BLaER1 (cell line): ENCODE data around the gene EME2.

Source experiments
- H3K27ac ChIP-seq: shearing (Covaris generic); formaldehyde crosslinking; 2 replicates; pipeline ENCODE4 v1.8.1; 2022
- H3K27me3 ChIP-seq: shearing (Covaris generic); formaldehyde crosslinking; 2 replicates; pipeline ENCODE4 v1.8.1; 2022
- H3K36me3 ChIP-seq: shearing (Covaris generic); formaldehyde crosslinking; 2 replicates; pipeline ENCODE4 v1.8.1; 2022
- H3K4me1 ChIP-seq: shearing (Covaris generic); formaldehyde crosslinking; 2 replicates; pipeline ENCODE4 v1.8.1; 2022
- H3K4me2 ChIP-seq: shearing (Covaris generic); formaldehyde crosslinking; 2 replicates; pipeline ENCODE4 v1.8.1; 2022
- H3K4me3 ChIP-seq: shearing (Covaris generic); formaldehyde crosslinking; 2 replicates; pipeline ENCODE4 v1.8.1; 2022
- H3K9ac ChIP-seq: shearing (Covaris generic); formaldehyde crosslinking; 2 replicates; pipeline ENCODE4 v1.8.1; 2022
- H3K9me3 ChIP-seq: shearing (Covaris generic); formaldehyde crosslinking; 2 replicates; pipeline ENCODE4 v1.8.1; 2022
- H4K20me1 ChIP-seq: shearing (Covaris generic); formaldehyde crosslinking; 2 replicates; pipeline ENCODE4 v1.8.1; 2022
- Cebpa-rat ChIP-seq: shearing (Covaris generic); IDR thresholded peaks from 2 replicates; pipeline ENCODE4 v1.8.1; 2022

EME2 gene

GRCh38 chr16:1776991-1777374, 4.4 kb downstream of the EME2 start:
- H4K20me1 ChIP-seq, result peaks cover 85% of the 10 kb centered on the region
- no peak for TF ChIP-seq Cebpa-rat

DNA sequence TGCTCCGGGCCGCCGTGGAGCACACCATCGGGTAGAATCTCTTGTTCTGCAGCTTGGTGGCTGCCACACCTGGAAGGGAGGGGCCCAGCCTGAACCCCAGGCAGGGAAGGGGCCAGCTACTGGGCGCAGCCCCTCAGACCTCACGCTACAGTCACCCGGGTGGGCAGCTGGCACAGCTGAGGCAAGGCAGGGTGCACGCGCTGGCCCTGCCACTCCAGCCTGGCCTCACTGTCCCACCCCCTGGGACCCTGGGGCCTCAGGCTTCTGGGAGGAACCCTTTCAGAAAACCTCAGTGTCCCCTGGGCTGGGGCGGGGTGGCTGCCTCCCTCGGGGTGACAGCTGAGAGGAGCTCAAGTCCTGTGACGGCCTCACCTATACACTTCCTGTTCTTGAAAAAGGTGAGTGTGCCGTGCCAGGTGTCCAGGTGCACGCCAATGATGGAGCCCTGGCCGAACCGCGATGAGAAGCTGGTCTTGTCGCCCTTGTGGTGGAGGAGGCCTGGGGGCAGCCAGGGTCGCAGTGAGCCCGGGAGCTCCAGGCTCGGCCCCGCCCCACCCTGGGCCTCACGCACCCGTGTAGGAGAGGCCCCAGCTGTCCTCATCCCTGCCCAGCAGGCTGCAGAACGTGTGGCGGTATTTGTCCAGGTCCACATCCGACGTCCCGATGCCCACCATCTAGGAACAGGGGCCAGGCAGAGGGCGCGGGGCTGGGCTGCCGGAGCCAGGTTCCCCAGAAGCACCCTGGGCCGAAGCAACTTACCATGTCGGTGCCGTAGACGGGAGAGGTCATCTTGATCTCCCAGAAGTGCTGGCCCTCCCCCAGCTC, 5.0 kb downstream of the EME2 start:
- no peak for TF ChIP-seq Cebpa-rat

More at GRCh38 chr16:1776991-1777374, 4.4 kb downstream of the EME2 start:
- H3K4me2 ChIP-seq, result peak overlapping the region; percentile 7; the same call in 1 of the 2 replicates
- no peak overlapping the region for H3K27ac ChIP-seq
- H3K27me3 ChIP-seq, result no peaks in the 10 kb centered on the region
- no peak overlapping the region for H3K4me3 ChIP-seq
- H3K36me3 ChIP-seq, result peaks cover 66% of the 10 kb centered on the region
- H3K9ac ChIP-seq, result 0 out of 2 replicates have a peak overlapping the region, but pooled peaks have one; percentile 10
- H3K4me1 ChIP-seq, result peaks cover 49% of the 10 kb centered on the region
- no peaks in the 10 kb centered on the region for H3K9me3 ChIP-seq

GRCh38 chr16:1778200-1779179, 5.9 kb downstream of the EME2 start:
- Histone ChIP-seq H3K36me3 (peaks cover 66% of the 10 kb centered on the region), H3K4me1 (peaks cover 50% of the 10 kb centered on the region), H3K9me3 (no peaks in the 10 kb centered on the region), H4K20me1 (peaks cover 94% of the 10 kb centered on the region), H3K4me2 (no peak overlapping the region), H3K27me3 (no peaks in the 10 kb centered on the region), H3K27ac (no peak overlapping the region), H3K9ac (peak overlapping the region; percentile 15; the same call in 1 of the 2 replicates), H3K4me3 (no peak overlapping the region)
- no peak for TF ChIP-seq Cebpa-rat

More for the DNA sequence above, 5.0 kb downstream of the EME2 start:
- Histone ChIP-seq H3K4me2 (no peak overlapping the region), H3K4me1 (peaks cover 49% of the 10 kb centered on the region), H3K4me3 (no peak overlapping the region), H4K20me1 (peaks cover 88% of the 10 kb centered on the region), H3K27me3 (no peaks in the 10 kb centered on the region), H3K27ac (no peak overlapping the region), H3K9ac (0 out of 2 replicates have a peak overlapping the region, but pooled peaks have one; percentile 15), H3K9me3 (no peaks in the 10 kb centered on the region), H3K36me3 (peaks cover 66% of the 10 kb centered on the region)

- TF ChIP-seq Cebpa-rat, result no peak
- Histone ChIP-seq H3K4me3 (no peak overlapping the region), H3K27me3 (no peaks in the 10 kb centered on the region), H4K20me1 (peaks cover 94% of the 10 kb centered on the region), H3K36me3 (peaks cover 66% of the 10 kb centered on the region), H3K27ac (no peak overlapping the region), H3K4me1 (peaks cover 53% of the 10 kb centered on the region), H3K4me2 (no peak overlapping the region), H3K9ac (0 out of 2 replicates have a peak overlapping the region, but pooled peaks have one; percentile 10), H3K9me3 (no peaks in the 10 kb centered on the region)
These were observed 6.7 kb downstream of the EME2 start for GRCh38 chr16:1779234-1779701.

DNA sequence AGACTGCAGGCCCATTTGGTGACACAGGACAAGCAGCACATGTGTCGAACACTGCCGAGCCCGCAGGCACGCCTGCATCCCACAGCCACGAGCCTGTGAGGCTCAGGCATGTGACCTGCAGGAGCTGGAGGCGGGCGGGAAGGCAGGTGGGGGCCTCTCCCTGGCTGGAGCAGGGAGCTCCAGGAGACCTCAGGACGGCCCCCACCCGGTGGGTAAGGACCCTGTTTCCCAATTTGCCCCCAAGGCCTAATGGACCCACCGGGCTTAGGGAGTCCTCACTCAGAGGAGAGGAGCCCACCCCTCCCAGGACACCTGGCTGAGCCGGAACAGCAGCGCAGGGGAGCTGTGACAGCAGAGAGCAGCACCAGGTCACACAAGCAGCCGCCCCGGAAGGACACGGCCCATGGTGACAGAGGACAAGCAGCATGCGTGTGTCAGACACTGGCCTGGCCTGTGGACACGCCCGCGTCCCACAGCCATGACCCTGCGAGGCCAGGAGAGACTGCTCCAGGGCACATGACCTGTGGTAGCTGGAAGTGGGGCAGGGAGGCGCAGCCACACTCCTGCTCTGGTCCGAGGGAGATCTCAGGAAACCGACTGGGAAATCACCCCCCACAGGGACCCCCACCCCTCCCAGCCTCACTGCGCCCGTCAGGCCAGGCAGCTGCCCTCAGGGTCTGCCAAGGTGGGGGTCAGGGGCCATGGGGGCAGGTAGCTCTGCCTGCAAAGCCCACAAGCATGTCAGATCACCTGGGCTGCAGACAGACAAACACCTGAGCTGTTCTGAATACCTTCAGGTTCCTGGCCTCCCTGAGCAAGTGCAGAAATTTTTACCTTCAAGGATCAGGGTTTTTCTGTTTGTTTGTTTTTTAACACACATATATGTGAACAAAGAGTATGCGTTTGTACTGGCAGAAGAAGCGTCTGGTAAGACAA, 7.4 kb downstream of the EME2 start:
- no peak for TF ChIP-seq Cebpa-rat
- Histone ChIP-seq H3K9ac (no peak overlapping the region), H3K4me2 (no peak overlapping the region), H3K4me1 (peaks cover 52% of the 10 kb centered on the region), H3K36me3 (peaks cover 66% of the 10 kb centered on the region), H3K27ac (no peak overlapping the region), H4K20me1 (peaks cover 94% of the 10 kb centered on the region), H3K27me3 (no peaks in the 10 kb centered on the region), H3K9me3 (no peaks in the 10 kb centered on the region), H3K4me3 (no peak overlapping the region)

DNA sequence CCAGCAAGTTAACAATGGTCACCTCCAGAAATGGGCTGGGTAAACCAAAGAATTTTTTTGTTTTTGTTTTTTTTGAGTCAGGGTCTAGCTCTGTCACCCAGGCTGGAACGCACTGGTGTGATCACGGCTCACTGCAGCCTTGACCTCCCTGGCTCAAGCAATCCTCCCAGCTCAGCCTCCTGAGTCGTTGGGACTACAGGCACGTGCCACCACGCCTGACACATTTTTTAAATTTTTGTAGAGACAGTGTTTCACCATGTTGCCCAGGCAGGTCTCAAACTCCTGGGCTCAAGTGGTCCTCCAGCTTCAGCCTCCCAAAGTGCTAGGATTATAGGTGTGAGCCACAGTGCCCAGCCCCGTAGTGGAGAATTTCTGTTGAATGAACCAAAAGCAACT, 8.1 kb downstream of the EME2 start:
- Histone ChIP-seq H3K4me1 (peaks cover 45% of the 10 kb centered on the region), H3K36me3 (peaks cover 66% of the 10 kb centered on the region), H3K9me3 (no peaks in the 10 kb centered on the region), H3K27me3 (no peaks in the 10 kb centered on the region), H3K4me3 (peak overlapping the region; percentile 97; the same call in 1 of the 2 replicates), H4K20me1 (peaks cover 94% of the 10 kb centered on the region), H3K4me2 (peak overlapping the region; percentile 97; the same call in 1 of the 2 replicates), H3K27ac (no peak overlapping the region), H3K9ac (0 out of 2 replicates have a peak overlapping the region, but pooled peaks have one; percentile 94)
- TF ChIP-seq Cebpa-rat, result no peak

- H3K4me1 ChIP-seq, result peaks cover 40% of the 10 kb centered on the region
- H3K36me3 ChIP-seq, result peaks cover 66% of the 10 kb centered on the region
- H3K4me2 ChIP-seq, result peak overlapping the region; percentile 97
- no peak for TF ChIP-seq Cebpa-rat
- H4K20me1 ChIP-seq, result peaks cover 94% of the 10 kb centered on the region
- H3K27ac ChIP-seq, result peak overlapping the region; percentile 87; the same call in 1 of the 2 replicates
- peak overlapping the region; percentile 97 for H3K4me3 ChIP-seq
- no peaks in the 10 kb centered on the region for H3K9me3 ChIP-seq
- no peaks in the 10 kb centered on the region for H3K27me3 ChIP-seq
- H3K9ac ChIP-seq, result peak overlapping the region; percentile 94
These were observed 8.6 kb downstream of the EME2 start for GRCh38 chr16:1781254-1781653.

- H3K4me2 ChIP-seq, result peak overlapping the region; percentile 97
- H3K27me3 ChIP-seq, result no peaks in the 10 kb centered on the region
- H3K9me3 ChIP-seq, result no peaks in the 10 kb centered on the region
- H3K27ac ChIP-seq, result peak overlapping the region; percentile 87
- peak overlapping the region; percentile 97 for H3K4me3 ChIP-seq
- H3K9ac ChIP-seq, result peak overlapping the region; percentile 94
- H3K36me3 ChIP-seq, result peaks cover 66% of the 10 kb centered on the region
- no peak for TF ChIP-seq Cebpa-rat
- peaks cover 35% of the 10 kb centered on the region for H3K4me1 ChIP-seq
- peaks cover 94% of the 10 kb centered on the region for H4K20me1 ChIP-seq
These were observed 9.3 kb downstream of the EME2 start for GRCh38 chr16:1781758-1782407.
